Activated T-helper 17 cell treated with anti-CD3 and anti-CD28 coated beads, Interleukin-2, amount 50 U/mL, for 72 hours (primary cell): ENCODE results near the gene DIP2C. TPM values are rescaled to one million over a fixed set of nuclear protein-coding genes. Genes with fewer than 3 reads are reported as not detected.
"Not testable (repeated sequence)": the region's sequence is repeated elsewhere in the genome, so short reads cannot be mapped to it uniquely, and the experiment has no call there.

Experiments
- ATAC-seq: fragments of 150-1000 bp; cut with Tn5 transposase; replicated peaks from 2 replicates; pipeline ENCODE4 v1.10.0; 2021; ENCODE audit warnings: mild to moderate bottlenecking, moderate library complexity
- H3K27ac Mint-ChIP-seq: one replicate; pipeline ENCODE4 v1.8.0; 2022; ENCODE audit warnings: mixed read lengths
- H3K27me3 Mint-ChIP-seq: one replicate; pipeline ENCODE4 v1.8.0; 2022; ENCODE audit warnings: mixed read lengths
- H3K36me3 Mint-ChIP-seq: one replicate; pipeline ENCODE4 v1.8.0; 2022; ENCODE audit warnings: low read depth, mild to moderate bottlenecking, mixed read lengths
- H3K4me1 Mint-ChIP-seq: one replicate; pipeline ENCODE4 v1.8.0; 2022; ENCODE audit warnings: mixed read lengths
- H3K4me3 Mint-ChIP-seq: one replicate; pipeline ENCODE4 v1.8.0; 2022; ENCODE audit warnings: mild to moderate bottlenecking, mixed read lengths
- H3K9me3 Mint-ChIP-seq: one replicate; pipeline ENCODE4 v1.8.0; 2022; ENCODE audit warnings: mixed read lengths
- total RNA-seq, 2 donors: library from RNA; stranded (reverse); gene quantifications; one replicate each; pipeline ENCODE4 v1.2.3, GENCODE V29; 2022

The DIP2C gene
- total RNA-seq, 2 donors from 2014 or later: 1.1 to 1.9 TPM

- ATAC-seq: no peak
- H3K4me1 Mint-ChIP-seq: no peaks in the 10 kb centered on the region
- no peak overlapping the region for H3K4me3 Mint-ChIP-seq
- H3K27me3 Mint-ChIP-seq: peaks cover 10% of the 10 kb centered on the region
- H3K36me3 Mint-ChIP-seq: no peaks in the 10 kb centered on the region
- H3K9me3 Mint-ChIP-seq: no peaks in the 10 kb centered on the region
- H3K27ac Mint-ChIP-seq: no peak overlapping the region
These were observed 23.1 kb upstream of the DIP2C start for GRCh38 chr10:712575-712974.

- no peaks in the 10 kb centered on the region for H3K4me1 Mint-ChIP-seq
- ATAC-seq: no peak
- H3K9me3 Mint-ChIP-seq: no peaks in the 10 kb centered on the region
- peaks cover 15% of the 10 kb centered on the region for H3K27me3 Mint-ChIP-seq
- no peak overlapping the region for H3K27ac Mint-ChIP-seq
- no peaks in the 10 kb centered on the region for H3K36me3 Mint-ChIP-seq
- no peak overlapping the region for H3K4me3 Mint-ChIP-seq
These were observed 22.6 kb upstream of the DIP2C start for GRCh38 chr10:712089-712488.

- Mint-ChIP-seq H3K4me1 (no peaks in the 10 kb centered on the region), H3K27ac (no peak overlapping the region), H3K36me3 (no peaks in the 10 kb centered on the region), H3K9me3 (peaks cover 5% of the 10 kb centered on the region), H3K27me3 (peaks cover 31% of the 10 kb centered on the region), H3K4me3 (no peak overlapping the region)
- ATAC-seq: no peak
These were observed 18.4 kb upstream of the DIP2C start for GRCh38 chr10:707861-708260.

- no peak overlapping the region for H3K27ac Mint-ChIP-seq
- H3K4me1 Mint-ChIP-seq: no peaks in the 10 kb centered on the region
- no peak for ATAC-seq
- H3K27me3 Mint-ChIP-seq: peaks cover 33% of the 10 kb centered on the region
- H3K9me3 Mint-ChIP-seq: peaks cover 6% of the 10 kb centered on the region
- H3K4me3 Mint-ChIP-seq: no peak overlapping the region
- no peaks in the 10 kb centered on the region for H3K36me3 Mint-ChIP-seq
These were observed 18.0 kb upstream of the DIP2C start for GRCh38 chr10:707456-707855.

GRCh38 chr10:703118-703517 lies 13.7 kb upstream of the DIP2C start:
- H3K36me3 Mint-ChIP-seq: no peaks in the 10 kb centered on the region
- H3K4me1 Mint-ChIP-seq: no peaks in the 10 kb centered on the region
- no peak overlapping the region for H3K4me3 Mint-ChIP-seq
- H3K9me3 Mint-ChIP-seq: peaks cover 6% of the 10 kb centered on the region
- ATAC-seq: no peak
- peaks cover 30% of the 10 kb centered on the region for H3K27me3 Mint-ChIP-seq
- H3K27ac Mint-ChIP-seq: no peak overlapping the region

- not testable (repeated sequence) for H3K4me1 Mint-ChIP-seq, H3K27ac Mint-ChIP-seq, ATAC-seq, H3K9me3 Mint-ChIP-seq, H3K36me3 Mint-ChIP-seq, H3K4me3 Mint-ChIP-seq
- peaks cover 28% of the 10 kb centered on the region for H3K27me3 Mint-ChIP-seq
These were observed 10.7 kb upstream of the DIP2C start for GRCh38 chr10:700183-700582.

GRCh38 chr10:697097-697875 lies 7.8 kb upstream of the DIP2C start:
- no peak for ATAC-seq
- H3K4me1 Mint-ChIP-seq: peaks cover 5% of the 10 kb centered on the region
- no peaks in the 10 kb centered on the region for H3K36me3 Mint-ChIP-seq
- no peak overlapping the region for H3K4me3 Mint-ChIP-seq
- no peaks in the 10 kb centered on the region for H3K9me3 Mint-ChIP-seq
- H3K27ac Mint-ChIP-seq: no peak overlapping the region
- peaks cover 25% of the 10 kb centered on the region for H3K27me3 Mint-ChIP-seq

- Mint-ChIP-seq H3K36me3 (no peaks in the 10 kb centered on the region), H3K4me3 (no peak overlapping the region), H3K27ac (no peak overlapping the region), H3K27me3 (peaks cover 39% of the 10 kb centered on the region), H3K4me1 (peaks cover 5% of the 10 kb centered on the region), H3K9me3 (no peaks in the 10 kb centered on the region)
- ATAC-seq: no peak
These were observed 5.9 kb upstream of the DIP2C start for GRCh38 chr10:695396-695795.

- Mint-ChIP-seq H3K4me3 (no peak overlapping the region), H3K27me3 (peaks cover 41% of the 10 kb centered on the region), H3K36me3 (no peaks in the 10 kb centered on the region), H3K9me3 (no peaks in the 10 kb centered on the region), H3K27ac (no peak overlapping the region), H3K4me1 (peaks cover 5% of the 10 kb centered on the region)
- ATAC-seq: no peak
These were observed 4.0 kb upstream of the DIP2C start for GRCh38 chr10:693506-693905.

GRCh38 chr10:692682-693351 lies 3.3 kb upstream of the DIP2C start:
- no peak for ATAC-seq
- peaks cover 44% of the 10 kb centered on the region for H3K27me3 Mint-ChIP-seq
- H3K27ac Mint-ChIP-seq: no peak overlapping the region
- no peaks in the 10 kb centered on the region for H3K9me3 Mint-ChIP-seq
- H3K4me3 Mint-ChIP-seq: no peak overlapping the region
- H3K4me1 Mint-ChIP-seq: peaks cover 5% of the 10 kb centered on the region
- no peaks in the 10 kb centered on the region for H3K36me3 Mint-ChIP-seq

GRCh38 chr10:691216-691615 lies 1.7 kb upstream of the DIP2C start:
- H3K27me3 Mint-ChIP-seq: peaks cover 51% of the 10 kb centered on the region
- H3K36me3 Mint-ChIP-seq: no peaks in the 10 kb centered on the region
- no peak for ATAC-seq
- H3K27ac Mint-ChIP-seq: no peak overlapping the region
- peaks cover 5% of the 10 kb centered on the region for H3K4me1 Mint-ChIP-seq
- H3K9me3 Mint-ChIP-seq: no peaks in the 10 kb centered on the region
- H3K4me3 Mint-ChIP-seq: peak overlapping the region; percentile 41

- peaks cover 48% of the 10 kb centered on the region for H3K27me3 Mint-ChIP-seq
- ATAC-seq: peak; percentile 61
- no peak overlapping the region for H3K27ac Mint-ChIP-seq
- H3K4me3 Mint-ChIP-seq: peak overlapping the region; percentile 41
- no peaks in the 10 kb centered on the region for H3K9me3 Mint-ChIP-seq
- H3K36me3 Mint-ChIP-seq: no peaks in the 10 kb centered on the region
- peaks cover 5% of the 10 kb centered on the region for H3K4me1 Mint-ChIP-seq
These were observed 1.1 kb upstream of the DIP2C start for GRCh38 chr10:690372-691161.

- no peak overlapping the region for H3K4me3 Mint-ChIP-seq
- H3K36me3 Mint-ChIP-seq: no peaks in the 10 kb centered on the region
- no peak overlapping the region for H3K27ac Mint-ChIP-seq
- ATAC-seq: no peak
- peaks cover 49% of the 10 kb centered on the region for H3K27me3 Mint-ChIP-seq
- H3K4me1 Mint-ChIP-seq: peaks cover 5% of the 10 kb centered on the region
- no peaks in the 10 kb centered on the region for H3K9me3 Mint-ChIP-seq
These were observed 382 bp downstream of the DIP2C start for GRCh38 chr10:689121-689451.

GRCh38 chr10:688312-689120 lies 952 bp downstream of the DIP2C start:
- Mint-ChIP-seq H3K9me3 (no peaks in the 10 kb centered on the region), H3K36me3 (no peaks in the 10 kb centered on the region), H3K27ac (no peak overlapping the region), H3K4me1 (peaks cover 5% of the 10 kb centered on the region), H3K4me3 (no peak overlapping the region), H3K27me3 (peaks cover 46% of the 10 kb centered on the region)
- no peak for ATAC-seq
